Fibroblast of upper back skin (primary cell): ENCODE results near the gene ANKRD31.

Experiments
- DNase-seq: peaks from one replicate; pipeline ENCODE4 v3.0.0-alpha.2; 2013

Gene ANKRD31

GRCh38 chr5:75023368-75024159 is 213.1 kb downstream of the ANKRD31 start:
- DNase-seq, result no peak

- no peak for DNase-seq
These were observed 214.9 kb downstream of the ANKRD31 start for GRCh38 chr5:75021800-75022199.

- no peak for DNase-seq
These were observed 215.5 kb downstream of the ANKRD31 start for GRCh38 chr5:75021219-75021618.

GRCh38 chr5:75020016-75020656 is 216.5 kb downstream of the ANKRD31 start:
- DNase-seq, result no peak

GRCh38 chr5:75018805-75019587 is 217.7 kb downstream of the ANKRD31 start:
- DNase-seq, result peak; percentile 25
